RWPE1 (cell line): ENCODE measurements around the gene SRSF11.
A peak's percentile ranks its signal among the peaks of the same experiment; 100 is the strongest.
"Not testable (repeated sequence)": the region's sequence is repeated elsewhere in the genome, so short reads cannot be mapped to it uniquely, and the experiment has no call there.

Experiments
- CTCF ChIA-PET: fragments of 350-600 bp; sonication (Branson Sonifier 250); formaldehyde crosslinking; extraction: SDS; loops from one replicate; lab custom pipeline; 2021; lab: Yijun Ruan, JAX
- POLR2A ChIA-PET: fragments of 400-600 bp; formaldehyde crosslinking; extraction: SDS; loops from one replicate; lab custom pipeline; 2020; ENCODE audit warnings: antibody characterized with exemption; ENCODE audit not compliant: low non-redundant PET; lab: Yijun Ruan, JAX
- DNase-seq: peaks from one replicate; pipeline ENCODE4 v3.0.0; 2012; ENCODE audit warnings: low spot score
- H3K27ac ChIP-seq: fragments of 450-650 bp; 2 replicates; pipeline ENCODE4 v1.5.1; 2017
- TF ChIP-seq, protein P1 (sequence below): fragments of 450-650 bp; conservative IDR thresholded peaks from 2 replicates; pipeline ENCODE4 v1.5.1; 2017; ENCODE audit warnings: low read depth, mild to moderate bottlenecking

Gene SRSF11, protein sequence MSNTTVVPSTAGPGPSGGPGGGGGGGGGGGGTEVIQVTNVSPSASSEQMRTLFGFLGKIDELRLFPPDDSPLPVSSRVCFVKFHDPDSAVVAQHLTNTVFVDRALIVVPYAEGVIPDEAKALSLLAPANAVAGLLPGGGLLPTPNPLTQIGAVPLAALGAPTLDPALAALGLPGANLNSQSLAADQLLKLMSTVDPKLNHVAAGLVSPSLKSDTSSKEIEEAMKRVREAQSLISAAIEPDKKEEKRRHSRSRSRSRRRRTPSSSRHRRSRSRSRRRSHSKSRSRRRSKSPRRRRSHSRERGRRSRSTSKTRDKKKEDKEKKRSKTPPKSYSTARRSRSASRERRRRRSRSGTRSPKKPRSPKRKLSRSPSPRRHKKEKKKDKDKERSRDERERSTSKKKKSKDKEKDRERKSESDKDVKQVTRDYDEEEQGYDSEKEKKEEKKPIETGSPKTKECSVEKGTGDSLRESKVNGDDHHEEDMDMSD

GRCh38 chr1:70221238-70222121, at the start of gene SRSF11:
Gene SRSF11, plus strand, starts transcription at chr1:70221380. Its CDS starts 257 bp downstream, at chr1:70221637.
- TF ChIP-seq, protein P1, sequence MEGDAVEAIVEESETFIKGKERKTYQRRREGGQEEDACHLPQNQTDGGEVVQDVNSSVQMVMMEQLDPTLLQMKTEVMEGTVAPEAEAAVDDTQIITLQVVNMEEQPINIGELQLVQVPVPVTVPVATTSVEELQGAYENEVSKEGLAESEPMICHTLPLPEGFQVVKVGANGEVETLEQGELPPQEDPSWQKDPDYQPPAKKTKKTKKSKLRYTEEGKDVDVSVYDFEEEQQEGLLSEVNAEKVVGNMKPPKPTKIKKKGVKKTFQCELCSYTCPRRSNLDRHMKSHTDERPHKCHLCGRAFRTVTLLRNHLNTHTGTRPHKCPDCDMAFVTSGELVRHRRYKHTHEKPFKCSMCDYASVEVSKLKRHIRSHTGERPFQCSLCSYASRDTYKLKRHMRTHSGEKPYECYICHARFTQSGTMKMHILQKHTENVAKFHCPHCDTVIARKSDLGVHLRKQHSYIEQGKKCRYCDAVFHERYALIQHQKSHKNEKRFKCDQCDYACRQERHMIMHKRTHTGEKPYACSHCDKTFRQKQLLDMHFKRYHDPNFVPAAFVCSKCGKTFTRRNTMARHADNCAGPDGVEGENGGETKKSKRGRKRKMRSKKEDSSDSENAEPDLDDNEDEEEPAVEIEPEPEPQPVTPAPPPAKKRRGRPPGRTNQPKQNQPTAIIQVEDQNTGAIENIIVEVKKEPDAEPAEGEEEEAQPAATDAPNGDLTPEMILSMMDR: no peak
- H3K27ac ChIP-seq: peak within 1 kb of the TSS; percentile 99
- ChIA-PET CTCF (interaction anchor here (0.6 kb wide), 1 partner anchor 140 kb away, joined by 3 read pairs; no protein-coding TSS in a partner anchor), POLR2A (no interaction called here)
- peak; percentile 86 for DNase-seq

- H3K27ac ChIP-seq: no peak overlapping the region
- CTCF ChIA-PET: no interaction called here
- no peak for DNase-seq
- POLR2A ChIA-PET: interaction anchor here (0.5 kb wide), 1 partner anchor 244 kb away, joined by 3 read pairs; no protein-coding TSS in a partner anchor
- TF ChIP-seq, protein P1: no peak
Measured at GRCh38 chr1:70171512-70171911, 49.7 kb upstream of the SRSF11 start.

- CTCF ChIA-PET, H3K27ac ChIP-seq, DNase-seq, POLR2A ChIA-PET: not testable (repeated sequence)
Measured at GRCh38 chr1:70185181-70185580, 36.0 kb upstream of the SRSF11 start.

GRCh38 chr1:70188522-70188921, 32.7 kb upstream of the SRSF11 start:
- no peak overlapping the region for H3K27ac ChIP-seq
- ChIA-PET POLR2A (no interaction called here), CTCF (no interaction called here)
- TF ChIP-seq, protein P1: no peak
- no peak for DNase-seq

DNA sequence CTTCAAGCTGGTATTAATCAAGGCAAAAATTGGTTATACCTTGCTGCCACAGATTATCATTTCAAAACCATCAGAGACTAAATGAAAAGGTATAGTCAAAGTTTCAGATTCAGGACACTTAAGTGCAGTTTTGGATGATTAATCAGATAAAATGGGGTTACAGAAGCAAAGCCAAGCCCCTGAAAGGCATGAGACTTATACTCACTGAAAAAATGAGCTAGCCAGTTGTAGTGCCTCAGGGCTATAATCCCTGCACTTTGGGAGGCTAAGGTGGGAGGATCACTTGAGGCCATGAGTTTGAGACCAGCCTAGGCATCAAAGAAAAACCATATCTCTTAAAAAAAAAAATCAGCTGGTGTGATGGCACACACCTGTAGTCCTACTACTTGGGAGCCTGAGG, 31.0 kb upstream of the SRSF11 start:
- H3K27ac ChIP-seq: no peak overlapping the region
- CTCF ChIA-PET: interaction anchor here (0.6 kb wide), 1 partner anchor 52 kb away, joined by 3 read pairs; no protein-coding TSS in a partner anchor
- no peak for DNase-seq
- TF ChIP-seq, protein P1: no peak
- POLR2A ChIA-PET: no interaction called here

DNA sequence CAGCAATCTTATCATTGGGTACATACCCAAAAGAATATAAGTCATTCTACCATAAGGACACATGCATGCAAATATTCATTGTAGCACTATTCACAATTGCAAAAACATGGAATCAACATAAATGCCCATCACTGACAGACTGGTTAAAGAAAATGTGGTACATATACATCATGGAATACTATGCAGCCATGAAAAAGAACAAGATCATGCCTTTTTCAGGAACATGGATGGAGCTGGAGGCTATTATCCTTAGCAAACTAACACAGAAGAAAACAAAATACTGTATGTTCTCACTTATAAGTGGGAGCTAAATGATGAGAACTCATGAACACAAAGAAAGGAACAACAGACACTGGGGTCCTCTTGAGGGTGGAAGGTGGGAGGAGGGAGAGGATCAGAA, 28.7 kb upstream of the SRSF11 start:
- POLR2A ChIA-PET: not testable (repeated sequence)

GRCh38 chr1:70194601-70195000, 26.6 kb upstream of the SRSF11 start:
- TF ChIP-seq, protein P1: no peak
- ChIA-PET POLR2A (no interaction called here), CTCF (no interaction called here)
- no peak overlapping the region for H3K27ac ChIP-seq
- no peak for DNase-seq

More for the DNA sequence above, 28.7 kb upstream of the SRSF11 start:
- CTCF ChIA-PET, DNase-seq, H3K27ac ChIP-seq: not testable (repeated sequence)
